ENCODE results near the gene LCE4A.
"Not testable (repeated sequence)": the region's sequence is repeated elsewhere in the genome, so short reads cannot be mapped to it uniquely, and the experiment has no call there.

The LCE4A gene

GRCh38 chr1:152707860-152708259 lies at the start of gene LCE4A:
LCE4A (plus strand) TSS chr1:152708160; CDS start chr1:152709076, 916 bp downstream.
- Histone ChIP-seq H3K36me3 (ENCODE audit: insufficient read depth, low read length) (no peaks in the 10 kb centered on the region), H3K9me3 (ENCODE audit: low read depth, low read length) (no peaks in the 10 kb centered on the region), H3K9ac (ENCODE audit: insufficient read length) (no peak within 1 kb of the TSS), H3K4me3 (no peak within 1 kb of the TSS), H3K27ac (no peak within 1 kb of the TSS)
- no peak for DNase-seq (ENCODE audit: low read depth, low spot score)
- TF ChIP-seq POLR2AphosphoS5 (IDR thresholded peaks at IDR 0.05; ENCODE audit: borderline replicate concordance, low read depth, low read length) (no peak), FOXP2 (optimal IDR thresholded peaks at IDR 0.05; ENCODE audit: control extremely low read depth, extremely low read length, insufficient read depth) (no peak), EZH2 (IDR thresholded peaks at IDR 0.05) (no peak)

- Histone ChIP-seq H3K36me3 (ENCODE audit: insufficient read depth, low read length) (no peaks in the 10 kb centered on the region), H3K9ac (ENCODE audit: insufficient read length) (no peak overlapping the region), H3K4me3 (no peak overlapping the region), H3K27ac (no peak overlapping the region), H3K9me3 (ENCODE audit: low read depth, low read length) (no peaks in the 10 kb centered on the region)
- DNase-seq (ENCODE audit: low read depth, low spot score): no peak
- no peak for TF ChIP-seq FOXP2 (optimal IDR thresholded peaks at IDR 0.05; ENCODE audit: control extremely low read depth, extremely low read length, insufficient read depth)
- no peak for TF ChIP-seq POLR2AphosphoS5 (IDR thresholded peaks at IDR 0.05; ENCODE audit: borderline replicate concordance, low read depth, low read length)
- TF ChIP-seq EZH2 (IDR thresholded peaks at IDR 0.05): no peak
Observed at GRCh38 chr1:152658649-152659048, 49.3 kb upstream of the LCE4A start.

- Histone ChIP-seq H3K9ac (ENCODE audit: insufficient read length) (no peak within 1 kb of the TSS), H3K27ac (no peak within 1 kb of the TSS), H3K9me3 (ENCODE audit: low read depth, low read length) (no peaks in the 10 kb centered on the region), H3K4me3 (no peak within 1 kb of the TSS), H3K36me3 (ENCODE audit: insufficient read depth, low read length) (no peaks in the 10 kb centered on the region)
- TF ChIP-seq FOXP2 (optimal IDR thresholded peaks at IDR 0.05; ENCODE audit: control extremely low read depth, extremely low read length, insufficient read depth) (no peak), POLR2AphosphoS5 (IDR thresholded peaks at IDR 0.05; ENCODE audit: borderline replicate concordance, low read depth, low read length) (no peak), EZH2 (IDR thresholded peaks at IDR 0.05) (no peak)
- DNase-seq (ENCODE audit: low read depth, low spot score): no peak
Observed at GRCh38 chr1:152663098-152663497, 44.9 kb upstream of the LCE4A start, which contains the start of gene LCE2D. LCE2D (plus strand) TSS chr1:152663380; CDS start chr1:152664106, 726 bp downstream.

- not testable (repeated sequence) for DNase-seq (ENCODE audit: low read depth, low spot score); H3K4me3 ChIP-seq; H3K9ac ChIP-seq (ENCODE audit: insufficient read length); H3K9me3 ChIP-seq (ENCODE audit: low read depth, low read length); H3K36me3 ChIP-seq (ENCODE audit: insufficient read depth, low read length); H3K27ac ChIP-seq
Observed at GRCh38 chr1:152666171-152666570, 41.8 kb upstream of the LCE4A start.

GRCh38 chr1:152667648-152668047 lies 40.3 kb upstream of the LCE4A start:
- no peak for DNase-seq (ENCODE audit: low read depth, low spot score)
- no peak for TF ChIP-seq EZH2 (IDR thresholded peaks at IDR 0.05)
- TF ChIP-seq POLR2AphosphoS5 (IDR thresholded peaks at IDR 0.05; ENCODE audit: borderline replicate concordance, low read depth, low read length): no peak
- no peak for TF ChIP-seq FOXP2 (optimal IDR thresholded peaks at IDR 0.05; ENCODE audit: control extremely low read depth, extremely low read length, insufficient read depth)
- H3K9me3 ChIP-seq (ENCODE audit: low read depth, low read length): no peaks in the 10 kb centered on the region

GRCh38 chr1:152673016-152673415 lies 34.9 kb upstream of the LCE4A start:
- H3K9ac ChIP-seq (ENCODE audit: insufficient read length): no peak overlapping the region
- no peak overlapping the region for H3K27ac ChIP-seq
- no peak for DNase-seq (ENCODE audit: low read depth, low spot score)
- no peaks in the 10 kb centered on the region for H3K36me3 ChIP-seq (ENCODE audit: insufficient read depth, low read length)
- no peaks in the 10 kb centered on the region for H3K9me3 ChIP-seq (ENCODE audit: low read depth, low read length)
- TF ChIP-seq EZH2 (IDR thresholded peaks at IDR 0.05): no peak
- no peak for TF ChIP-seq POLR2AphosphoS5 (IDR thresholded peaks at IDR 0.05; ENCODE audit: borderline replicate concordance, low read depth, low read length)
- no peak for TF ChIP-seq FOXP2 (optimal IDR thresholded peaks at IDR 0.05; ENCODE audit: control extremely low read depth, extremely low read length, insufficient read depth)
- H3K4me3 ChIP-seq: no peak overlapping the region

More at GRCh38 chr1:152667648-152668047, 40.3 kb upstream of the LCE4A start:
- no peak overlapping the region for H3K9ac ChIP-seq (ENCODE audit: insufficient read length)
- H3K4me3 ChIP-seq: no peak overlapping the region
- H3K36me3 ChIP-seq (ENCODE audit: insufficient read depth, low read length): no peaks in the 10 kb centered on the region
- no peak overlapping the region for H3K27ac ChIP-seq

- DNase-seq (ENCODE audit: low read depth, low spot score); H3K9me3 ChIP-seq (ENCODE audit: low read depth, low read length); H3K9ac ChIP-seq (ENCODE audit: insufficient read length); H3K36me3 ChIP-seq (ENCODE audit: insufficient read depth, low read length); H3K4me3 ChIP-seq; H3K27ac ChIP-seq: not testable (repeated sequence)
Observed at GRCh38 chr1:152674983-152675382, 33.0 kb upstream of the LCE4A start, which contains the start of gene LCE2C. LCE2C (plus strand) TSS chr1:152675279; CDS start chr1:152676016, 737 bp downstream.

GRCh38 chr1:152679459-152679858 lies 28.5 kb upstream of the LCE4A start:
- TF ChIP-seq EZH2 (IDR thresholded peaks at IDR 0.05) (no peak), POLR2AphosphoS5 (IDR thresholded peaks at IDR 0.05; ENCODE audit: borderline replicate concordance, low read depth, low read length) (no peak), FOXP2 (optimal IDR thresholded peaks at IDR 0.05; ENCODE audit: control extremely low read depth, extremely low read length, insufficient read depth) (no peak)
- no peaks in the 10 kb centered on the region for H3K9me3 ChIP-seq (ENCODE audit: low read depth, low read length)
- no peaks in the 10 kb centered on the region for H3K36me3 ChIP-seq (ENCODE audit: insufficient read depth, low read length)

GRCh38 chr1:152681616-152682015 lies 26.3 kb upstream of the LCE4A start:
- H3K27ac ChIP-seq: no peak overlapping the region

More at GRCh38 chr1:152679459-152679858, 28.5 kb upstream of the LCE4A start:
- Histone ChIP-seq H3K27ac (no peak overlapping the region), H3K4me3 (no peak overlapping the region), H3K9ac (ENCODE audit: insufficient read length) (no peak overlapping the region)
- DNase-seq (ENCODE audit: low read depth, low spot score): no peak

More at GRCh38 chr1:152681616-152682015, 26.3 kb upstream of the LCE4A start:
- H3K4me3 ChIP-seq: no peak overlapping the region
- no peaks in the 10 kb centered on the region for H3K9me3 ChIP-seq (ENCODE audit: low read depth, low read length)
- no peaks in the 10 kb centered on the region for H3K36me3 ChIP-seq (ENCODE audit: insufficient read depth, low read length)
- H3K9ac ChIP-seq (ENCODE audit: insufficient read length): no peak overlapping the region
- no peak for DNase-seq (ENCODE audit: low read depth, low spot score)
- TF ChIP-seq FOXP2 (optimal IDR thresholded peaks at IDR 0.05; ENCODE audit: control extremely low read depth, extremely low read length, insufficient read depth): no peak
- TF ChIP-seq EZH2 (IDR thresholded peaks at IDR 0.05): no peak
- no peak for TF ChIP-seq POLR2AphosphoS5 (IDR thresholded peaks at IDR 0.05; ENCODE audit: borderline replicate concordance, low read depth, low read length)
